GM12878 (cell line): Measurements from ENCODE around the gene SPINK4.

ENCODE experiments used
- CREB1 ChIP-seq: IDR thresholded peaks from 2 replicates; pipeline ENCODE4 v1.6.1; 2012; ENCODE audit warnings: low read depth, mild to moderate bottlenecking, inconsistent platforms
- ETV6 ChIP-seq, 2 experiments: fragments of 450-650 bp in 1 of 2; IDR thresholded peaks in 1 of 2; conservative IDR thresholded peaks in 1 of 2; 2 replicates each; pipeline ENCODE4 v1.6.1; 2014; ENCODE audit warnings: antibody characterized with exemption in 1 of 2, borderline replicate concordance in 1 of 2, low read depth in 1 of 2, mild to moderate bottlenecking in 1 of 2, moderate library complexity in 1 of 2
- EZH2 ChIP-seq: IDR thresholded peaks from 2 replicates; pipeline ENCODE4 v1.6.1; 2012; ENCODE audit warnings: low read depth, mild to moderate bottlenecking, control low read depth, inconsistent platforms, low read length, borderline replicate concordance; ENCODE audit not compliant: control insufficient read depth
- FOXM1 ChIP-seq: IDR thresholded peaks from 2 replicates; pipeline ENCODE4 v1.6.1; 2012; ENCODE audit warnings: low read depth, mild to moderate bottlenecking, inconsistent platforms, low read length, moderate library complexity
- POLR2A ChIP-seq: IDR thresholded peaks from 2 replicates; pipeline ENCODE4 v1.6.1; 2011; ENCODE audit warnings: low read depth, mild to moderate bottlenecking, low read length
- SUZ12 ChIP-seq: fragments of 200-600 bp; sonication (generic); IDR thresholded peaks from one replicate; pipeline ENCODE4 v1.6.1; 2018; ENCODE audit warnings: antibody characterized with exemption, mild to moderate bottlenecking; ENCODE audit not compliant: unreplicated experiment
- TAF1 ChIP-seq: IDR thresholded peaks from 2 replicates; pipeline ENCODE4 v1.6.1; 2011; ENCODE audit warnings: mild to moderate bottlenecking, low read depth, low read length, borderline replicate concordance
- TF ChIP-seq, protein P1 (sequence below): fragments of 150-350 bp; IDR thresholded peaks from 2 replicates; pipeline ENCODE4 v1.6.1; 2016; ENCODE audit warnings: low read depth, low read length
- TF ChIP-seq, protein P2 (sequence below), 3 experiments: IDR thresholded peaks in 2 of 3; conservative IDR thresholded peaks in 1 of 3; 2 replicates each; pipeline ENCODE4 v1.5.1; 2011; ENCODE audit warnings: low read depth in 3 of 3, low read length in 3 of 3, mild to moderate bottlenecking in 3 of 3, control low read depth in 2 of 3, moderate library complexity in 2 of 3, inconsistent platforms in 1 of 3, mixed read lengths in 1 of 3; ENCODE audit not compliant: control insufficient read depth in 2 of 3, insufficient read depth in 1 of 3; ENCODE audit errors: extremely low read depth in 1 of 3
- TF ChIP-seq, protein P3 (sequence below): IDR thresholded peaks from 2 replicates; pipeline ENCODE4 v1.6.1; 2011; ENCODE audit warnings: low read depth, low read length, improper control_type of control experiment, borderline replicate concordance

DNA sequence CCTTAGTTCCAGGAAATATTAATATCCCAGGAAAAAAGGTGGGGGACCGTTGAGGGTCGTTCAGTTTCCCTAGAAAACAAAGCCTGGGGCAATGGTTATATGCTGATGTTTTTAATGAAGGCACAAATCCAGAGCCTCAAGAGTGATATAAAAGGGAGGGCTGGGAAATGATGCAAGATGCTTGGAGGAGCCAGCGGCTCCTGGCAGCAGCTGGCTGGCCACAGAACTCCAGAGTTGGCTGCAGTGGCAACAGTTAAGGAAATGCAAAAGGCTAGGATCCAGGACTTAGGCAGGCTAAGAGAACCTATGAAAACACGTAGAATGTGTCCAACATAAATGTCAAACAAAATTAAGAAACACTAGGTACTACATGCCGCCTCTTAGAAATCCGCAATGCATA, 41.8 kb upstream of the SPINK4 start:
- TF ChIP-seq, protein P1, sequence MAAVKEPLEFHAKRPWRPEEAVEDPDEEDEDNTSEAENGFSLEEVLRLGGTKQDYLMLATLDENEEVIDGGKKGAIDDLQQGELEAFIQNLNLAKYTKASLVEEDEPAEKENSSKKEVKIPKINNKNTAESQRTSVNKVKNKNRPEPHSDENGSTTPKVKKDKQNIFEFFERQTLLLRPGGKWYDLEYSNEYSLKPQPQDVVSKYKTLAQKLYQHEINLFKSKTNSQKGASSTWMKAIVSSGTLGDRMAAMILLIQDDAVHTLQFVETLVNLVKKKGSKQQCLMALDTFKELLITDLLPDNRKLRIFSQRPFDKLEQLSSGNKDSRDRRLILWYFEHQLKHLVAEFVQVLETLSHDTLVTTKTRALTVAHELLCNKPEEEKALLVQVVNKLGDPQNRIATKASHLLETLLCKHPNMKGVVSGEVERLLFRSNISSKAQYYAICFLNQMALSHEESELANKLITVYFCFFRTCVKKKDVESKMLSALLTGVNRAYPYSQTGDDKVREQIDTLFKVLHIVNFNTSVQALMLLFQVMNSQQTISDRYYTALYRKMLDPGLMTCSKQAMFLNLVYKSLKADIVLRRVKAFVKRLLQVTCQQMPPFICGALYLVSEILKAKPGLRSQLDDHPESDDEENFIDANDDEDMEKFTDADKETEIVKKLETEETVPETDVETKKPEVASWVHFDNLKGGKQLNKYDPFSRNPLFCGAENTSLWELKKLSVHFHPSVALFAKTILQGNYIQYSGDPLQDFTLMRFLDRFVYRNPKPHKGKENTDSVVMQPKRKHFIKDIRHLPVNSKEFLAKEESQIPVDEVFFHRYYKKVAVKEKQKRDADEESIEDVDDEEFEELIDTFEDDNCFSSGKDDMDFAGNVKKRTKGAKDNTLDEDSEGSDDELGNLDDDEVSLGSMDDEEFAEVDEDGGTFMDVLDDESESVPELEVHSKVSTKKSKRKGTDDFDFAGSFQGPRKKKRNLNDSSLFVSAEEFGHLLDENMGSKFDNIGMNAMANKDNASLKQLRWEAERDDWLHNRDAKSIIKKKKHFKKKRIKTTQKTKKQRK, result no peak
- TF ChIP-seq TAF1 (no peak), POLR2A (no peak), SUZ12 (no peak), CREB1 (no peak), FOXM1 (no peak), EZH2 (no peak), ETV6 (conservative IDR thresholded peaks at IDR 0.05 in 1 of 2, IDR thresholded peaks at IDR 0.05 in 1 of 2; ENCODE audit: borderline replicate concordance in 1 of 2, low read depth in 1 of 2) (no peak)
- TF ChIP-seq, protein P2, sequence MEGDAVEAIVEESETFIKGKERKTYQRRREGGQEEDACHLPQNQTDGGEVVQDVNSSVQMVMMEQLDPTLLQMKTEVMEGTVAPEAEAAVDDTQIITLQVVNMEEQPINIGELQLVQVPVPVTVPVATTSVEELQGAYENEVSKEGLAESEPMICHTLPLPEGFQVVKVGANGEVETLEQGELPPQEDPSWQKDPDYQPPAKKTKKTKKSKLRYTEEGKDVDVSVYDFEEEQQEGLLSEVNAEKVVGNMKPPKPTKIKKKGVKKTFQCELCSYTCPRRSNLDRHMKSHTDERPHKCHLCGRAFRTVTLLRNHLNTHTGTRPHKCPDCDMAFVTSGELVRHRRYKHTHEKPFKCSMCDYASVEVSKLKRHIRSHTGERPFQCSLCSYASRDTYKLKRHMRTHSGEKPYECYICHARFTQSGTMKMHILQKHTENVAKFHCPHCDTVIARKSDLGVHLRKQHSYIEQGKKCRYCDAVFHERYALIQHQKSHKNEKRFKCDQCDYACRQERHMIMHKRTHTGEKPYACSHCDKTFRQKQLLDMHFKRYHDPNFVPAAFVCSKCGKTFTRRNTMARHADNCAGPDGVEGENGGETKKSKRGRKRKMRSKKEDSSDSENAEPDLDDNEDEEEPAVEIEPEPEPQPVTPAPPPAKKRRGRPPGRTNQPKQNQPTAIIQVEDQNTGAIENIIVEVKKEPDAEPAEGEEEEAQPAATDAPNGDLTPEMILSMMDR (IDR thresholded peaks at IDR 0.05 in 2 of 3, conservative IDR thresholded peaks at IDR 0.05 in 1 of 3; ENCODE audit: control insufficient read depth in 2 of 3, extremely low read depth in 1 of 3, insufficient read depth in 1 of 3, low read depth in 3 of 3, low read length in 3 of 3), result no peak
- TF ChIP-seq, protein P3, sequence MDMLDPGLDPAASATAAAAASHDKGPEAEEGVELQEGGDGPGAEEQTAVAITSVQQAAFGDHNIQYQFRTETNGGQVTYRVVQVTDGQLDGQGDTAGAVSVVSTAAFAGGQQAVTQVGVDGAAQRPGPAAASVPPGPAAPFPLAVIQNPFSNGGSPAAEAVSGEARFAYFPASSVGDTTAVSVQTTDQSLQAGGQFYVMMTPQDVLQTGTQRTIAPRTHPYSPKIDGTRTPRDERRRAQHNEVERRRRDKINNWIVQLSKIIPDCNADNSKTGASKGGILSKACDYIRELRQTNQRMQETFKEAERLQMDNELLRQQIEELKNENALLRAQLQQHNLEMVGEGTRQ, result no peak
